B cell (primary cell): ENCODE results near the gene ADGRD1.

ENCODE experiments used
- CTCF ChIP-seq: fragments of 200-600 bp; IDR thresholded peaks from one replicate; pipeline ENCODE4 v1.8.0; 2022; ENCODE audit warnings: antibody characterized with exemption, mild to moderate bottlenecking
- EZH2 ChIP-seq: IDR thresholded peaks from 2 replicates; pipeline ENCODE4 v1.6.1; 2012; ENCODE audit warnings: borderline replicate concordance, low read depth, mild to moderate bottlenecking, moderate library complexity, low read length; ENCODE audit not compliant: insufficient read depth, poor library complexity, severe bottlenecking

GRCh38 chr12:131066207-131066885 lies 112.6 kb downstream of the ADGRD1 start:
- TF ChIP-seq CTCF (no peak), EZH2 (no peak)
